WTC11 (cell line): Measurements from ENCODE around the gene C10orf67. TPM values are rescaled to one million over a fixed set of nuclear protein-coding genes. Genes with fewer than 3 reads are reported as not detected.
"Not testable (repeated sequence)": the region's sequence is repeated elsewhere in the genome, so short reads cannot be mapped to it uniquely, and the experiment has no call there.

Source experiments
- ATAC-seq: fragments of 200-7000 bp; cut with Tn5 transposase; 2 replicates; pipeline ENCODE4 v1.10.0; 2021; ENCODE audit warnings: mild to moderate bottlenecking, moderate library complexity
- CTCF ChIA-PET: fragments of 300-600 bp; sonication (Branson Sonifier 250); formaldehyde crosslinking; loops from one replicate; lab custom pipeline; 2021; ENCODE audit warnings: antibody characterized with exemption; lab: Charles Lee
- POLR2A ChIA-PET: fragments of 350-600 bp; sonication (Branson Sonifier 250); formaldehyde crosslinking; loops from one replicate; lab custom pipeline; 2021; ENCODE audit warnings: antibody characterized with exemption; lab: Charles Lee
- DNase-seq: peaks from one replicate; pipeline ENCODE4 v3.0.0; 2021; ENCODE audit warnings: low spot score
- H3K27ac Mint-ChIP-seq: 2 replicates; pipeline ENCODE4 v1.8.0; 2021; ENCODE audit warnings: mixed read lengths
- H3K27me3 Mint-ChIP-seq: 2 replicates; pipeline ENCODE4 v1.8.0; 2021; ENCODE audit warnings: low read depth, mild to moderate bottlenecking, moderate library complexity, mixed read lengths
- H3K36me3 Mint-ChIP-seq: 2 replicates; pipeline ENCODE4 v1.8.0; 2021; ENCODE audit warnings: mixed read lengths
- H3K4me1 Mint-ChIP-seq: 2 replicates; pipeline ENCODE4 v1.8.0; 2022; ENCODE audit warnings: mixed read lengths
- H3K4me3 Mint-ChIP-seq: 2 replicates; pipeline ENCODE4 v1.8.0; 2021; ENCODE audit warnings: mild to moderate bottlenecking, moderate library complexity, mixed read lengths
- H3K9me3 Mint-ChIP-seq: 2 replicates; pipeline ENCODE4 v1.8.0; 2021; ENCODE audit warnings: mixed read lengths
- ATF2 ChIP-seq: sonication (generic); formaldehyde crosslinking; IDR thresholded peaks from 2 replicates; pipeline ENCODE4 v1.8.1; 2022; ENCODE audit warnings: low read depth, missing genetic modification reagents, borderline replicate concordance
- ELF4 ChIP-seq: sonication (generic); formaldehyde crosslinking; IDR thresholded peaks from 2 replicates; pipeline ENCODE4 v1.8.1; 2022; ENCODE audit warnings: low read depth, mild to moderate bottlenecking, moderate library complexity, missing genetic modification reagents
- EMX1 ChIP-seq: fragments of 250-450 bp; sonication (Bioruptor Pico); IDR thresholded peaks from 2 replicates; pipeline ENCODE4 v1.8.0; 2021; ENCODE audit warnings: mild to moderate bottlenecking
- ERG ChIP-seq: fragments of 250-450 bp; sonication (Bioruptor Pico); IDR thresholded peaks from 2 replicates; pipeline ENCODE4 v1.8.0; 2021; ENCODE audit warnings: mild to moderate bottlenecking
- ETV6 ChIP-seq: sonication (generic); formaldehyde crosslinking; IDR thresholded peaks from 2 replicates; pipeline ENCODE4 v1.8.1; 2022; ENCODE audit warnings: mild to moderate bottlenecking, missing genetic modification reagents
- FOXK1 ChIP-seq: sonication (generic); formaldehyde crosslinking; IDR thresholded peaks from 2 replicates; pipeline ENCODE4 v1.8.0; 2022; ENCODE audit warnings: mild to moderate bottlenecking, moderate library complexity, missing genetic modification reagents
- KAT7 ChIP-seq: sonication (generic); formaldehyde crosslinking; IDR thresholded peaks from 2 replicates; pipeline ENCODE4 v1.8.1; 2023; ENCODE audit warnings: missing genetic modification reagents, mild to moderate bottlenecking, borderline replicate concordance
- NR3C1 ChIP-seq: sonication (generic); formaldehyde crosslinking; conservative IDR thresholded peaks from 2 replicates; pipeline ENCODE4 v1.8.1; 2023; ENCODE audit warnings: low read depth, mild to moderate bottlenecking, missing genetic modification reagents
- PREB ChIP-seq: sonication (generic); formaldehyde crosslinking; IDR thresholded peaks from 2 replicates; pipeline ENCODE4 v1.8.1; 2022; ENCODE audit warnings: mild to moderate bottlenecking, missing genetic modification reagents, moderate library complexity, borderline replicate concordance
- PRRX2 ChIP-seq: fragments of 250-450 bp; sonication (Bioruptor Pico); IDR thresholded peaks from 2 replicates; pipeline ENCODE4 v1.8.0; 2021; ENCODE audit warnings: mild to moderate bottlenecking
- TEAD4 ChIP-seq: sonication (generic); formaldehyde crosslinking; IDR thresholded peaks from 2 replicates; pipeline ENCODE4 v1.8.0; 2022; ENCODE audit warnings: mild to moderate bottlenecking, missing genetic modification reagents
- USF1 ChIP-seq: sonication (generic); formaldehyde crosslinking; IDR thresholded peaks from 2 replicates; pipeline ENCODE4 v1.8.0; 2022; ENCODE audit warnings: mild to moderate bottlenecking, missing genetic modification reagents
- ZNF512 ChIP-seq: sonication (generic); formaldehyde crosslinking; IDR thresholded peaks from 2 replicates; pipeline ENCODE4 v1.8.1; 2022; ENCODE audit warnings: missing genetic modification reagents, borderline replicate concordance
- ZNF532 ChIP-seq: fragments of 250-450 bp; sonication (Bioruptor Pico); IDR thresholded peaks from 2 replicates; pipeline ENCODE4 v1.9.0; 2021; ENCODE audit warnings: mild to moderate bottlenecking, borderline replicate concordance
- ZNF671 ChIP-seq: fragments of 250-450 bp; sonication (Bioruptor Pico); IDR thresholded peaks from 2 replicates; pipeline ENCODE4 v1.8.0; 2021; ENCODE audit warnings: mild to moderate bottlenecking
- total RNA-seq: library from RNA; stranded (reverse); gene quantifications from 3 replicates; pipeline ENCODE4 v1.2.3, GENCODE V29; 2021

C10orf67 gene
- total RNA-seq, 1 experiment from 2014 or later: not detected

GRCh38 chr10:23275355-23275754, 69.2 kb downstream of the C10orf67 start:
- ATAC-seq (no peak), DNase-seq (no peak)
- Mint-ChIP-seq H3K4me3 (no peak overlapping the region), H3K36me3 (peaks cover 29% of the 10 kb centered on the region), H3K4me1 (peaks cover 5% of the 10 kb centered on the region), H3K9me3 (peaks cover 53% of the 10 kb centered on the region), H3K27ac (no peak overlapping the region), H3K27me3 (peaks cover 5% of the 10 kb centered on the region)
- CTCF ChIA-PET: no interaction called here
- TF ChIP-seq ETV6 (CRISPR knock-in tag): no peak
- no peak for TF ChIP-seq ELF4 (CRISPR knock-in tag)
- TF ChIP-seq FOXK1 (CRISPR knock-in tag): no peak
- no peak for TF ChIP-seq USF1 (CRISPR knock-in tag)
- no peak for TF ChIP-seq ZNF512 (CRISPR knock-in tag)
- no peak for TF ChIP-seq NR3C1 (CRISPR knock-in tag)
- TF ChIP-seq TEAD4: no peak
- TF ChIP-seq PREB (CRISPR knock-in tag): no peak
- no peak for TF ChIP-seq ATF2 (CRISPR knock-in tag)
- TF ChIP-seq ZNF532 (CRISPR knock-in tag): no peak
- no peak for TF ChIP-seq PRRX2 (CRISPR knock-in tag)
- no peak for TF ChIP-seq EMX1 (CRISPR knock-in tag)
- no peak for TF ChIP-seq ERG (CRISPR knock-in tag)
- TF ChIP-seq ZNF671 (CRISPR knock-in tag): no peak
- TF ChIP-seq KAT7 (CRISPR knock-in tag): no peak
- POLR2A ChIA-PET: interaction anchor here (0.6 kb wide), 2 partner anchors 57 to 88 kb away, joined by 4 to 5 read pairs; no protein-coding TSS in a partner anchor

- Mint-ChIP-seq H3K9me3 (peaks cover 59% of the 10 kb centered on the region), H3K36me3 (peaks cover 29% of the 10 kb centered on the region)
- H3K27ac Mint-ChIP-seq, H3K4me3 Mint-ChIP-seq, H3K4me1 Mint-ChIP-seq, POLR2A ChIA-PET, DNase-seq, H3K27me3 Mint-ChIP-seq, CTCF ChIA-PET, ATAC-seq: not testable (repeated sequence)
Measured at GRCh38 chr10:23274179-23274578, 70.4 kb downstream of the C10orf67 start.
